ENCODE data around the gene LMOD3. TPM values are rescaled to one million over a fixed set of nuclear protein-coding genes. Genes with fewer than 3 reads are reported as not detected.

Gene LMOD3
- total RNA-seq, 3 donors from 2014 or later: not detected

DNA sequence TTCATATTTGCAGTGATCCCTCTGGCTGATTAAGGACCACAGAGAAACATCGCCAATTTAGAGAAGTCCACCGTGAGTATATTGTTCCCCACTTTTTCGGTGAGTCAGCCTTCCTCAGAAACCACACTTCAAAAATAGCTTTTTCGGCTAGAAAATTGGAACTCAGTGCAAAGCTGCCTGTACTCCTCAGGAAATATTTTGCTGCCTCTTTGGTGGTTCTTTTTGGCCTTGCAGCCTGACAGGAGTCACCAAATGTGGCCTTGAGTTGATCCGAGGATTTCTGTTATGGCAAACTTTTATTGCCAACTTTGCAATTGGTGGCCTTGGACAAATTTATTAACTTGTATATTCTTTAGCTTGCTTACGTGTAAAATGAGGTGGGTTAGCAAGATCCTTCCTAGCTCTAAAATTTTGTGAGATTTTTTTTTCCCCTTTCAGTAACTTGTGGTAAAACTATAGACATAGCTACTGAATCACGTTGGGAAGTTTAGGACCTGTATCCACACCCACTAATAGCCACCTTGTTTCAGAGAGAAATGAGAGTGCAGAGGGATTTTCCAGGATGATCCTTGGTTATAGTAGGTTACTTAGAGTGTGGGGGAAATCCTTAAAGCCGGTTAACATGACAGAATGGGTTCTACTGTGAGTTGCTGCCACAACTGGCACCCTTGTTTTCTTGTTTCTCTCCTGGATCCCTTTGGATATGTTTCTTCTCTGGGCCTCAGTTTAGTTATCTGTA, 27.8 kb downstream of the LMOD3 start:
- peak; percentile 51 to 57 for ATAC-seq
- peaks cover 84% of the 10 kb centered on the region for H3K4me1 Mint-ChIP-seq (ENCODE audit: low read depth)

DNA sequence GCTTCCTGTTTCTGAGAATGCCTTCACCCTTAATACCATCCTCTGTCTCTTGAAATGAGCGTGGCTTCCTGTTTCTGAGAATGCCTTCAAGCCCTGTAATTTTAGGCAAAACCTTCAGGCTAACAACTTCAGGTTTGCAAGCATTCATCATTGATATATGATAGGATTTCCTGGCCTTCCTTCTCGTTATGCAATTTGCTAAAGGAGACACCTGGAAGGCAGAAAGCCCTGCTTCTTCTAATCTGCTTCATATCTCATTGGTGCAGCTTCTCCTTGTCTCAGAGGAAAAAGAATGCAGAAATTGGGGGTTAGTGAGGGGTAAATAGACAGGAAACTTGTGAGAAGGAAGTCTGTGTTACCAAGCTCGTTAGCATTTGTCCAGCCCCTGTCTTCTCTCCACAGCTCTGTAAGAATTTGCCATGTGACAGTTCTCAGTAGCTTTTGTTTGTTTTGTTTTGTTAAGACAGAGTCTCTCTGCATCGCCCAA, 30.3 kb downstream of the LMOD3 start:
- Mint-ChIP-seq H3K36me3 (ENCODE audit: insufficient read depth) (peaks cover 17% of the 10 kb centered on the region), H3K27me3 (ENCODE audit: low read depth) (no peaks in the 10 kb centered on the region), H3K9me3 (no peaks in the 10 kb centered on the region), H3K4me1 (ENCODE audit: low read depth) (peaks cover 90% of the 10 kb centered on the region), H3K4me3 (peak overlapping the region; percentile 66)
- DNase-seq (no peak), ATAC-seq (peak; percentile 44 to 50)

More for the DNA sequence above, 27.8 kb downstream of the LMOD3 start:
- no peaks in the 10 kb centered on the region for H3K27me3 Mint-ChIP-seq (ENCODE audit: low read depth)
- H3K9me3 Mint-ChIP-seq: no peaks in the 10 kb centered on the region
- no peak for DNase-seq
- H3K4me3 Mint-ChIP-seq: peak overlapping the region; percentile 38
- H3K36me3 Mint-ChIP-seq (ENCODE audit: insufficient read depth): peaks cover 18% of the 10 kb centered on the region

DNA sequence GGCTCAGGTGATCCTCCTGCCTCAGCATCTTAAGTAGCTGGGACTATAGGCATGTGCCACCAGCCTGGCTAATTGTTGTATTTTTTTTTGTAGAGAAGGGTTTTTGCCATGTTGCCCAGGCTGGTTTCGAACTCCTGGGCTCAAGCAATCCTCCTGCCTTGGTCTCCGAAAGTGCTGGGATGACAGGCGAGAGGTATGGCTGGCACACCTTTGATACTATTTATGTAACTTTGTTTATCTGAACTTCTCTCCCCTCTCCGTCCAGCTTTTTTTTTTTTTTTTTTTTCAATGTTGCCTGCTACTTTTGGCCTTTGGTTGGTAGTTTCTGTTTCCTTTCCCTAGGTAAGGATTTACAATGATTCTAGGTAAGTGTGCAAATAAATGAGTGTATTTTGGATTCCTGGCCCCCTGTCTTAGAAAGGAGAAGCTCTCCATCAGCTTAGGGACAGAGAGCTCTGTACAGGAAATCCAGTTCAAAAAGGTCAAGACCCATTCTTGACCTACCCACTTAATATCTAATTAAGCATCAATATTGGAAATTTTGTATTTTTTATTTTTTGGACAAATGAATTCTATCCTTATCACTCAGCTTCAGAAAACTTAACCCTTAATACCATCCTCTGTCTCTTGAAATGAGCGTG, 30.9 kb downstream of the LMOD3 start:
- no peak for ATAC-seq
- Mint-ChIP-seq H3K27me3 (ENCODE audit: low read depth) (no peaks in the 10 kb centered on the region), H3K4me1 (ENCODE audit: low read depth) (peaks cover 85% of the 10 kb centered on the region), H3K4me3 (peak overlapping the region; percentile 66), H3K36me3 (ENCODE audit: insufficient read depth) (peaks cover 17% of the 10 kb centered on the region), H3K9me3 (no peaks in the 10 kb centered on the region)
- DNase-seq: no peak

DNA sequence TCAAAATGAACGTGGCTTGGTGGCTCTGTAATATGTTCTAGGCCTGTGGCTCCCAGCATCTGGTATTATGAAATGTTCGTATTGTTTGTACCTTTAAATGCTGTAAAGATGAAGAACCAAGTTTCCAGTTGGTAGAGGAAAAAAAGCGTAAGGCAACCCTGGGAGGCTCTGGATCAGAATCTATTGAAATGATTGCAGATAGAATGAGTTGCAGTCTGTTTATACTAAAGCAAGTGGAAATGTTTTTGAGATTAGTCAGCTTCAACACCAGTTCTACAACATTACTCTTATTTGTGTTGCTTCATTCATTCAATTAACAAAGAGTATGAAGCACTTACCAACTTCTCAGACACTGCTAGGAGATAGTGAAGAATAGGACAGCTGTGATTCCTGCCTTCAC, 32.4 kb downstream of the LMOD3 start:
- H3K9me3 Mint-ChIP-seq: no peaks in the 10 kb centered on the region
- H3K4me3 Mint-ChIP-seq: peak overlapping the region; percentile 64
- no peaks in the 10 kb centered on the region for H3K27me3 Mint-ChIP-seq (ENCODE audit: low read depth)
- ATAC-seq (no peak), DNase-seq (no peak)
- peaks cover 75% of the 10 kb centered on the region for H3K4me1 Mint-ChIP-seq (ENCODE audit: low read depth)
- peaks cover 17% of the 10 kb centered on the region for H3K36me3 Mint-ChIP-seq (ENCODE audit: insufficient read depth)

DNA sequence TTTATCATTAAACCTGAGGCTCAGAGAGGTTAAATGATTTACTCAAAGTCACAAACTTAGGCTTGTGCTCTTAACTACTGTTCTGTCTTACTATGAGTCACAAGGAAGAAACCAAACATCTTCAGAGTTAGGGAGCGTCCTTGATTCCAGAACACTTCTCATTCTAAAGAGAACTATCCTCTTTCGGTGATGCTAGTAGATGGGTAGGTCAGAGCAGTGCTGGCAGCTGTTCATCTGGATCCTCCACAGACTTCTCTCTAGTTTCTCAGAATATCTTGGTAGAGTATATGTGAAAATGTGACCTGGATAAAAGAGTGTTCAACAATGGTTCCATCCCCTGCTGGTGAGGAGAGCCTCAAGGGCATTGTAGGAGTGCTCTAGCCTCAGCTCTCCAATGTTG, 34.3 kb downstream of the LMOD3 start:
- H3K9me3 Mint-ChIP-seq: no peaks in the 10 kb centered on the region

DNA sequence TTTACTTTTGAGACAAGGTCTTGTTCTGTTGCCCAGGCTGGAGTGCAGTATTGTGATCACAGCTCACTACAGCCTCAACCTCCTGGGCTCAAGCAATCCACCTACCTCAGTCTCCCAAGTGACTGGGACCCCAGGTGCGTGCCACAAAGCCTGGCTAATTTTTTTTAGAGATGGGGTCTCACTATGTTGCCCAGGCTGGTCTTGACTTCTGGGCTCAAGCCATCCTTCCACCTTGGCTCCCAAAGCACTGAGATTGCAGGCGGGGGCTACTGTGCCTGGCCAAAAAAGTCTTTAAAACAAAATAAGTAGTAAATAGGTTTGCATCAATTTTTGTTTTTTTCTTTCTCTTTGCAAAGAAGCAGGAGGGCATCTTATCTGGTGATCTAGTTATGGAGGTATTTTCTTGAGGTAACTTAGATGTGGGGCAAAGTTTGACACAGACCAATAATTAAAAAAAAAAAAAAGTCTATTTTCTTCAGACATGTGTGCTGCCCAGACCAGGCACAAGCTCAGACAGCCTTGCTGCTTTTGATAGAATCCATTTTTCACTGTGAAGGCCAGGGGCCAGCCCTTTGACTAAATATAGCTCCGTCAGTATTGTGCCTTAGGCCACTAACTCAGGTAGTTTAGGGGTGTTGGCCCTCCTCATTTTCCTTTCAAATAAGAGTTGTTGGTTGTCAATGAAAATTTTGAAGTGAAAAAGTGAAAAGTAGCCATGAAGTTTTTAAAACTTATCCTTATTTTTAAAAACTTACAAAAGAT, 35.2 kb downstream of the LMOD3 start:
- Mint-ChIP-seq H3K4me3 (peak overlapping the region; percentile 92), H3K4me1 (ENCODE audit: low read depth) (peaks cover 74% of the 10 kb centered on the region), H3K36me3 (ENCODE audit: insufficient read depth) (peaks cover 12% of the 10 kb centered on the region), H3K9me3 (no peaks in the 10 kb centered on the region), H3K27me3 (ENCODE audit: low read depth) (no peaks in the 10 kb centered on the region)
- DNase-seq (no peak), ATAC-seq (no peak)

More for the DNA sequence above, 34.3 kb downstream of the LMOD3 start:
- Mint-ChIP-seq H3K27me3 (ENCODE audit: low read depth) (no peaks in the 10 kb centered on the region), H3K4me3 (peak overlapping the region; percentile 76), H3K4me1 (ENCODE audit: low read depth) (peaks cover 73% of the 10 kb centered on the region), H3K36me3 (ENCODE audit: insufficient read depth) (peaks cover 13% of the 10 kb centered on the region)
- ATAC-seq: peak in 1 of 2 donors; percentile 16
- no peak for DNase-seq

DNA sequence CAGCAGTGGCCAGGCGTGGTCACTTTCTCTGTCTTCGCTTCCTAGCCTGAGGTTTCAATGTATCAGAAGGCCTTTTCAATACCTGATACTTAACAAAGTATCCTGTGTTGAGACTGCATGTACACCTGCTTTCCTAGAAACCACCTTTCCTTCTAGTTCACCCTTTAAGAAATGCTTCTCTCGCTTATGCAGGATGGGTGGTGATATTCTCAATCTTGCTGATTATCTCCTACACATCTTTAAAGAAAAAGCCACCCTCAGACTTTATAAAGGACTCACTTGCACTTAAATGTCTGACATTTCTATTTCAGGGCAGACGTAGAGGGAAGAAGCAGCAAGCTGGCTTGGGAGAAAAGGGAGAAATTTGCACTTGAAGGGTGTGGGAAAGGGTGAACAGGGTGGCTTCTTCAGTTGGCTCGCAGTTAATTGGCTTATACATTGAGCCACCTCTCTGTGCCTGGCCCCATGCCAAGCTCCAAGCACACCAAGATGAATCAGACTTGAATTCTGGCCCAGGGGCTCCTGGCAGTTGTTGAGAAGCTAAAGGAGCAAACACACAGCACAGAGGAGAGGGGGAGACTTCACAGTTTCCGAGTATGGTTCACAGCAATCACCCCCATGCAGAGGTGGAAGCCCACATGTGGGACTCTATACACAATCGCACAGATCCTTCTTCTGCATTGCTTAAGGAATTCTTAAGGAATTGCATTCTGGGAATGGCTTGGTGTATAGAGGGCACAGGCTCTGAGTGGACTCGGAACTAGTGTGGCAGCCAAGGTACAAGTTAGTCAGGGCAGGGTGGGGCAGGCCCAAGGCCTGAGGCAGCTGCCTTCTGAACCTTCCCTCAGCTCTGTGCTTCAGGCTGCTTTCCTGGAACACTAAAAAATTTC, 36.3 kb downstream of the LMOD3 start:
- H3K4me1 Mint-ChIP-seq (ENCODE audit: low read depth): peaks cover 74% of the 10 kb centered on the region
- H3K4me3 Mint-ChIP-seq: peak overlapping the region; percentile 92
- DNase-seq (peak; percentile 78), ATAC-seq (peak; percentile 16 to 31)
- H3K36me3 Mint-ChIP-seq (ENCODE audit: insufficient read depth): peaks cover 12% of the 10 kb centered on the region
- H3K27me3 Mint-ChIP-seq (ENCODE audit: low read depth): no peaks in the 10 kb centered on the region
- H3K9me3 Mint-ChIP-seq: no peaks in the 10 kb centered on the region

DNA sequence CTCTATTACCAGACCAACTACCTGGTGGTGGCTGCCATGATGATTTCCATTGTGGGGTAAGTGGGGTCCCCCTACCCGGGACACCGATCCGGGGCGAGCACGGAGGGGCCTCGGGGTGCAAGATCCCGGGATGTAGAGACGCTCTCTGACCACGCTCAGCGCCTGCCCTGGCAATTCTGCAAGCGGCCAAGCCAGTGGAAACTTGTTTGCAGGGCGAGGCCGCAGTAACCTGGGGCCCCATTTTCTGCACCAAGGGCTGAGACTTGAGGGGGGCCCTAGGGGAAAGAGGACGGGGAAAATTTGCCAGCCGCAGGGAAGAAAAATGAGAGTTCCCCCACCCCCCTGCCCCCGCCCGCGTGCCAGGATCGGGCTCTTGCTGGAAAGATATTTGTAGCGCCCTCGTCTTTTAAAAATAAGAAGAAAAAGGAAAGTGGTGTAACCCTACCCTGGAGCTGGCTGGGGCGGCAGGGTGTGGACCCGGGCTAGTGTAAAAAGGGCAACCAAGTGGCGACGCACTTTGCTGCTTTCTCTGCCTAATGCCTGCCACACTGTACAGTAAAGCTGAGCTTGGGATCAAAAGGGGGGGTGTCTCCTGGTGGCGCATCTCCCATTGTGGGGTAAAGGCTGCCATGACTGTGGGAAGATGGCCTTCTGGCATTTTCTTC, 37.1 kb downstream of the LMOD3 start:
- Mint-ChIP-seq H3K4me1 (ENCODE audit: low read depth) (peaks cover 76% of the 10 kb centered on the region), H3K27me3 (ENCODE audit: low read depth) (no peaks in the 10 kb centered on the region), H3K4me3 (peak overlapping the region; percentile 92), H3K9me3 (no peaks in the 10 kb centered on the region), H3K36me3 (ENCODE audit: insufficient read depth) (peaks cover 10% of the 10 kb centered on the region)
- ATAC-seq (no peak), DNase-seq (no peak)

DNA sequence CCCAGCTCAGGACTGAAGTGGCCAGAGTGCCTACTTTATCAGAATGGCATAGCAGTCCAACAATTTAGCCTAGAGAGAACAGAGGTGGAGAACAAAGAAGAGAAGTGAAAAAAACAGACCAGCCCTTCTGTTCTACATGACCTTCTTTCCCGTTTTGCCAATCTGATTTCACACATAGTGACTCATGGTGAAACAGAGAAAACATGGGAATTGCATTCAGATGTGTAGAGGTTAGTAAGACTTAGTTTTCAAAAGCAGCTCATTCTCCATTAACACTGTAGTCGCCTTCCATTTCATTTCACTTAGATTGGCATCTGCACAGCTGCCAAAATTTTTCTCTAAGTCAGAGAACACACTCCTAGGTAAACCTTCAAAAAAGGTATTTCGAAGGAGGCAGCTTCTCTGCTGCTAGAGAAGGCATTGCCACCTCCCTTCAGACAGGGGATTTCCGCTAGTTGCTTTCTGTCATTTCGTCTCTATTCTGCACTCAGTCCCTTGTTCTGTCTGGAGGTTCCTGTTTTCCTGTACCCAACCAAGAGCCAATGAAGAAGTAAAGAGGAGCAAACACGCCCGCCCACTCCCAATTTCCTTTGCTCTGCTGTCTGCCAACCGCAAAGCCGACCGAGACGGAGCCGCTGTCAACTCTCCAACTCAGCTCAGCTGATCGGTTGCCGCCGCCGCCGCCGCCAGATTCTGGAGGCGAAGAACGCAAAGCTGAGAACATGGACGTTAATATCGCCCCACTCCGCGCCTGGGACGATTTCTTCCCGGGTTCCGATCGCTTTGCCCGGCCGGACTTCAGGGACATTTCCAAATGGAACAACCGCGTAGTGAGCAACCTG, 37.8 kb downstream of the LMOD3 start, which contains the start of gene ARL6IP5:
ARL6IP5 (plus strand) TSS at position 612 of the 842 bp plus-strand sequence; CDS start at position 723, 111 bp downstream.
- ATAC-seq (peak; percentile 42 to 50), DNase-seq (peak; percentile 85)
- H3K4me3 Mint-ChIP-seq: peak within 1 kb of the TSS; percentile 92
- peaks cover 68% of the 10 kb centered on the region for H3K4me1 Mint-ChIP-seq (ENCODE audit: low read depth)
- peaks cover 4% of the 10 kb centered on the region for H3K36me3 Mint-ChIP-seq (ENCODE audit: insufficient read depth)
- H3K9me3 Mint-ChIP-seq: no peaks in the 10 kb centered on the region
- H3K27me3 Mint-ChIP-seq (ENCODE audit: low read depth): no peaks in the 10 kb centered on the region

DNA sequence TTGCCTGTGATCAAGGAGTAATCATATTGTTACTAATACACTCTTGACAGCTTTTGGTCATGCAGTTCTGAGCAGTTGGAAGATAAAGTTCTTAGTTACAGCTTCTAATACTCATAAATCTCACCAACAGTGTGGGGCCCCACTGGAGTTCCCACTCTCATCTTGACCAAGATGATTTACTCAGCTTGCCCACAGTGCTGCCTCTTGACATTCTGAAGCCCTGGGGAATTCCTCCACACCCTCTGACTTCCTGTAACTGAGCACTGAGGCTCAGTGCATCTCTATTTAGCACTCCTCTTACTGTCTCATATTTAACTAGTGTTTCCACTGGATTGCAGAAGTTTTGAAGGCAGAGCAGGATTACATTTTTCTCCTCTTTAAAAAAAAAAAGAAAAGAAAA, 39.6 kb downstream of the LMOD3 start:
- Mint-ChIP-seq H3K9me3 (no peaks in the 10 kb centered on the region), H3K4me1 (ENCODE audit: low read depth) (peaks cover 68% of the 10 kb centered on the region), H3K27me3 (ENCODE audit: low read depth) (no peaks in the 10 kb centered on the region), H3K4me3 (peak overlapping the region; percentile 69), H3K36me3 (ENCODE audit: insufficient read depth) (no peaks in the 10 kb centered on the region)
- DNase-seq (peak; percentile 63), ATAC-seq (peak; percentile 61)

DNA sequence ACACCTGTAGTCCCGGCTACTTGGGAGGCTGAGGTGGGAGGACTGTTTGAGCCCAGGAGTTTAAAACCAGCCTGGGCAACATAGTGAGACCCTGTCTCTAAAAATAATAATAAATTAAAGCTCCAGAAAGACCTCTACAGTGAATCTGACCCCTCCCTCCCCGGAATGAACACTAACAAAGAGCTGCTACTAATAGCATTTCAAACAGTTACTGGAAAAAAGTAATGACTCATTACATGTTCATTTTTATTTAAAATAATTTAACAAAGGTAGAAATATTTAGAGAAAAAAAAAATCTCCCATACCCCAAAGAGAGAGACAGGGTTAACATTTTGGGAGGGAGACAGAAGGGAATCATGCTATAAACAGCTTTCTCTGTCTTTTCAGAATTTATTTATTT, 40.0 kb downstream of the LMOD3 start:
- H3K4me3 Mint-ChIP-seq: peak overlapping the region; percentile 69
- H3K27me3 Mint-ChIP-seq (ENCODE audit: low read depth): no peaks in the 10 kb centered on the region
- H3K9me3 Mint-ChIP-seq: no peaks in the 10 kb centered on the region
- DNase-seq: no peak
- ATAC-seq: no peak
- H3K36me3 Mint-ChIP-seq (ENCODE audit: insufficient read depth): no peaks in the 10 kb centered on the region
- peaks cover 68% of the 10 kb centered on the region for H3K4me1 Mint-ChIP-seq (ENCODE audit: low read depth)

DNA sequence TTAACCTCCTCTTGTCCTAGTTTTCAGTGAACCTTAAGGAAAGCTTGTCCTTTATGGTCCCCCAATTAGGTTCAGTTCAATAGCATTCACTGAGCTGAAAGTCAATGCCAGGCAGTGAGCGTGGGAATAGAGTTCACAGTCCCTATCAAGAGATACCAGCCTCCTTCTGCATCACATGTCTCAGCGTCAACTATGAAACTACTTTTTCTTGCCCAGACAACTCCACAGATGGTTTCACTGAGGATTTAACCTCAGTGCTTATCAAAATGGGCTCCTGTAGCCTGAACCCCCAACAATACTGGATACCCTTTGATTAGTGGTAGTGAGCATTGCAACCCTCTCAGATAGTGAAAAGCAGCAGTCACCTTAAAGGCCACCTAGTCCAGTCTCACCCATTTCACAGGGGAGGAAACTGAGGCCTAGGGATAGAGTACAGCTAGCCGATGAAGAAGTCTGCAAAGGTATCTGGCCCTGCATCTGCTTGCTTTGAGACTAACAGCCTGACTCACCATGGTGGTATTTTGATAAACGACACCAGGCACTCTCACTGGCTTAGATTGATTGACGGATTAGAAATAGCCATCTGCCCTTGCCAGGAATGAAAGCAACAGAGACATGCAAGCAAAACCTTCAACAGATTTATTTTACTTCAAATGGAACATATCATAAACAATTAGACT, 40.7 kb downstream of the LMOD3 start:
- Mint-ChIP-seq H3K4me1 (ENCODE audit: low read depth) (peaks cover 69% of the 10 kb centered on the region), H3K27me3 (ENCODE audit: low read depth) (no peaks in the 10 kb centered on the region), H3K9me3 (no peaks in the 10 kb centered on the region), H3K36me3 (ENCODE audit: insufficient read depth) (peaks cover 3% of the 10 kb centered on the region), H3K4me3 (peak overlapping the region; percentile 38)
- no peak for DNase-seq
- no peak for ATAC-seq

Data from activated T-cell treated with anti-CD3 and anti-CD28 coated beads, Interleukin-2, amount 50 U/mL, for 4 hours (primary cell).